Femur (tissue), 1 donor: ENCODE measurements around the gene TBATA.
A peak's percentile ranks its signal among the peaks of the same experiment; 100 is the strongest.

ENCODE experiments used
- DNase-seq: peaks from one replicate; pipeline ENCODE4 v3.0.0-alpha.2; 2017

TBATA gene

DNA sequence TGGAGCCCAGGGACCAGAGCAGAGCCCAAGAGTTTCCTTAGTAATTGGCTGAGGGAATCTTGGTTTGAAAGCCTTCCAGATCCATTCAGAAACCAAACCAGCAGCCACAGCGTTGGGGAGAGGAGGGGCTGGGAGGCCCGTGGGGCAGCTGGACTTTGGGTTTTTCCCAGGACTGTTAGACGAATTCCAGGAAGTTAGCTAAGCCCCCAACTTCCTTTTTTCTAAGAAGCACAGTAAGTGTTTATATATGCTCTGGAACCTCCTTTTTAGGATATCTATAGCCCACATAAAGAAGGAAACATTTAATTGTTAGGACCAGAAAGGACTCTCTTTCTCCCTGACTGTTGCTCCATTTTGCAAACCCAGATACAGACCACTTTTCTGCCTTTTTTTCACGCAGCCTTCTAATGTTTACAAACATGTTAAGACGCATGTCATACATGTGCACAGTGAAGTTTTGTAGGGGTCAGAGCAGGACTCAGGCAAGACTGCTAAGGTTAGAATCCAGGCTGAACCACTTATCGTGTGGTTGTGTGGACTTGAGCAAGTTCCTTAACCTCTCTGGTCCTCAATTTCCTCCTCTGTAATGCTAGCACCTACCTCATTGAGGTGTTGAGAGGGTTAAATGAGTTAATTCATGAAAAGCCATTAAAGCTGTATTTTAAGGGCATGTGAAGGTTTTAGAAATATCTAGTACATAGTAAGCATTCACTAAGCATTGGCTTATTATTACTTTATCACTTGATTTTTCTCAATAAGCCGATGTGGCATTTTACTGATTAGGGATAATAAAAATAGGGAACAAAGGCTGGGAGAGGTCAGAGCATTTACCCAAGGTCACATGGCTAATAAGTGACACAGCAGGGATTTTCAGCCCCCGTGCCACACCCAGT, 42.4 kb downstream of the TBATA start:
- peak; percentile 88 for DNase-seq

DNA sequence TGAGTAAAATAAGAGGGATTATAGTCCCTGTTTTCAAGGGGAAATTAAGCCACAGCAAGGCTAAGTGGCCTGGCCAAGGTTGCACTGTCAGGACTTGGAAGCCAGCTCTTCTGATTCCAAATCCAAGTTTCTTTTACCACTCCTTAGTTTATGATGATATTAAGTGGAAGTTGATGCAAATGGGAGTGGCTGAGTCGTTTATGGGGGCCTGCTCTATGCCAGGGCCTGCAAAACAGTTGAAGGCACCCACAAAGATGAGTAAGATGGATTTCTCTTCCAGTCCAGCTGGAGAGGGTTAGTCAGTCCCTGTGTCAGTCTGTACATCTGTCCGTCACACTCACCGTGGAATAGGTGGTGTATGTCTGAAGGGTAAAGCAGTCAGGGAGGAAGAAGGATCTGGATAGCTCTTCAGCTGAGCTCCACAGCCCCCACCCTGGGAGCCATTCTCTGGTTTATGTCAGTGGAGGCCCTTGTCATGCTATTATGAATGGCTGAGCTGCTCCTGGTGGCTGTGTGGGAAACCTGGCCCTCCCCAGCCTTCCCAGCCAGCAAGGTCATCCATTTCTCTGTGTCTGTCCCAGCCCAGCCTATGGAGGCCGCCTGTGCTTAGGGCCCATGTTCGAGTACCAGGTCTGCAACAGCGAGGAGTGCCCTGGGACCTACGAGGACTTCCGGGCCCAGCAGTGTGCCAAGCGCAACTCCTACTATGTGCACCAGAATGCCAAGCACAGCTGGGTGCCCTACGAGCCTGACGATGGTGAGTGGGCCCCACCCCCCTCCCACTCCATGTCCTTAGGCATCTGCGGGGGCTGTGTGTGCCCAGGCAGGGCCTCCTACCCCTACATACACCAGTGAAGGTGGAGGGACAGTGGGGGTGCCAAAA, 44.5 kb downstream of the TBATA start:
- no peak for DNase-seq

DNA sequence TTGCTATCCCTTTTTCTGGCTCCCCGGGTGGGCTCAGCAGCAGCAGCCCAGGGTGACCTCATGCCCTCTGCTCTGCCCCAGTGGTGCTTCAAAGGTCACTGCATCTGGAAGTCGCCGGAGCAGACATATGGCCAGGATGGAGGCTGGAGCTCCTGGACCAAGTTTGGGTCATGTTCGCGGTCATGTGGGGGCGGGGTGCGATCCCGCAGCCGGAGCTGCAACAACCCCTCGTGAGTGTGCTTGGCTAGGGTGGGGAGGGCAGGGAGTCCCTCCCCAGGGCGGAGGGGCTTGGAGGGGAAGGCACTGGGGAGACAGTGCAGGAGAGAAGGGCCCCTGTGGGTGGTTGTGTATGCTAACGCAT, 46.4 kb downstream of the TBATA start:
- DNase-seq: no peak

DNA sequence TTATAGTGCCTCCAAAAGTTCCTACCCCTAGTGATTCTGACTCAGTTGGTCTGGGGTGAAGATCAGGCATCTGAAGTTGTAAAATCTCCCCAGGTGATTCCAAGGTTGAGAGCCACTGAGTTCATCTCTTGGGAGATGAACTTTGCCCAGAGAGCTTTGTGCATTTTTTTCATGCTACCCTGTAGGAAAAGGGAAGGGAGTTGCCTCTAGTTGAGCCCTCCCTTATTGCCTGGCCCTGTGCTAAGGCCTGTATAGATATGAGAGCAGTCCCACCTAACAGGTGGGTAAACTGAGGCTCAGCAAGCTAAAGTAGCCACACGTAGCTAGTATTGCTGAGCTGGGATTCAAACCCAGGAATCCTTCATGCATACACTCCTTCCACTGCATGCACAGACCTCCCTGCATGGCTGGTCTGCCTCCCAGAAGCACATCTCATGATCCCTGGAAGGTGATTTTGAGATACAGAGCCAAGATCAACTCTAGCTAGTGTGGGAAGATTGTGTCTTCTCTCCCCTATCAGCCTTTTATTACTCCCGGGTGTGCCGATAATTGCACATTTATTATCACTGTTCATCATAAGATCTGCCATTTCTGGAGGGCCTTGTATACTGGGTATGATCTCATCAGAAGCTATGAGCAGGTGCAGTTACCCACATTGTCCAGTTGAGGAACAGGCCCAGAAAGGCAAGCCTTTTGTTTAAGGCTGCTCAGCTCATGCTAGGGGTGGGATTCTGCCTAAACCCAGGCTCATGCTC, 47.0 kb downstream of the TBATA start:
- no peak for DNase-seq

DNA sequence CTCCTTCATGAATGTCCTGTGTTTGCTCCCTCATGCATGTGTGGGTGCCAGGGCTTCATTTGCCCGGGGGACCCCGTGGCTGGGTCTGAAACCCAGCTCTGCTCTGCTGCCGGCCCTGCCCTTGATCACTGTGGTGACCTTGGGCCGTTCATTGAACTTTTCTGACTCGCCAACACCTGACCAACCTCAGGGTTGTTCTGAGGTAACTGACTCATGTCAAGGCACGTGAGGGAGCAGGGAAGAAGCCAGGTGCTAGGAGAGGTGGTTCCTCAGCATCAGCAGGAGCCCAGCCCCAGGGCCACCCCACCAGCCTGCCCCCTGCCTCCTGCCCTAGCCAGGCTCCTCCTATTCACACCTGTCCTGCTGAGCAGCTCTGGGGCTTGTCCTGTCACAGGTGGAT, 47.9 kb downstream of the TBATA start:
- DNase-seq: no peak

DNA sequence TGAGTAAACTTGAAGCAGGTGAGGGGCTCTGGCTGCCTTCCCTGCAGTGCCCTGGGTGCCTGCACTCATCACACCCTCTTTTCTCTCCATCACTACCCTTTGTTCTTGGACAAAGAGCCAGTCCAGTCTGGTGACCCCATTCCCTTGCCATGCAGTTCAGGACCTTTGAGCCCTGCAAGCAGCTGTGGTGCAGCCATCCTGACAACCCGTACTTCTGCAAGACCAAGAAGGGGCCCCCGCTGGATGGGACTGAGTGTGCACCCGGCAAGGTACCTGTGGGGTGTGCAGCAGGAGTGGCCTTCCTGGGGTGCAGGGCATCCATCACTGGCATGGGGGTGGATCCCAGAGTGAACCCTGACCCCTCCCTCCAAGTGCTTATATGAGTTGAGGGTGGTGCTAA, 48.7 kb downstream of the TBATA start:
- DNase-seq: no peak

DNA sequence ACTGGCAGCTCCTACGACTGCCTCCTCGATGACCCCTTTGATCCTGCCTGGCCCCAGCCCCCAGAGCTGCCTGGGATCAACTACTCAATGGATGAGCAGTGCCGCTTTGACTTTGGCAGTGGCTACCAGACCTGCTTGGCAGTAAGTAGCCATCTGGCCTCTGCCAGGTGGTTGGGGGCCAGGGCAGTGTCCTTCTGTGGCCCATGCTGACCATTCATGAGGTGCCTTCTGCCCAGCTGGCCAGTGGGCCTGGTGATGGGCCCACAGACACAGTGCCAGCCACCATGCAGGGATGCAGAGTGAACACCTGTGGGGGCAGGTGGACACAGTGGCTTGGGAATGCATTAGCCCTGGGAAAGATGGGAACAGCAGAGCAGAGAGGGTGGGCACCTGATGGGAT, 50.0 kb downstream of the TBATA start:
- no peak for DNase-seq

DNA sequence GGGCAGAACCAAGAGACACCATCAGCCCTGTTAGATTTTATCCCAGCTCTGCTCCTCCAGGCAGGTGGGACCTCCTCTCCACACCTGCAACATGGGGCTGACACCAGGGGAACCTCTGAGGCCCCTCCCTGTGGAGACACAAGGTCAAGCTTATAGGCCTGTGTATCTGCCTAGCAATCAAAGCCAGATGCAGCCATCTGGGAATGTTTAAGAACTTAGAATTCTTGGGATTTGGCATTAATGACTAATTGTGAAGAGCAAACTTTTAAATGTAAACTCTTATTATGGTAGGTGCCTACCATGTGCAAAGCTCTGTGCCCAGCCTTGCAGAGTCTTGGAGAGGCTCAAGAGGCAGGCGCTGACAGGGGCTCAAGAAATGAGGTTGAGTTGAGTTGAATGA, 52.1 kb downstream of the TBATA start:
- DNase-seq: no peak

DNA sequence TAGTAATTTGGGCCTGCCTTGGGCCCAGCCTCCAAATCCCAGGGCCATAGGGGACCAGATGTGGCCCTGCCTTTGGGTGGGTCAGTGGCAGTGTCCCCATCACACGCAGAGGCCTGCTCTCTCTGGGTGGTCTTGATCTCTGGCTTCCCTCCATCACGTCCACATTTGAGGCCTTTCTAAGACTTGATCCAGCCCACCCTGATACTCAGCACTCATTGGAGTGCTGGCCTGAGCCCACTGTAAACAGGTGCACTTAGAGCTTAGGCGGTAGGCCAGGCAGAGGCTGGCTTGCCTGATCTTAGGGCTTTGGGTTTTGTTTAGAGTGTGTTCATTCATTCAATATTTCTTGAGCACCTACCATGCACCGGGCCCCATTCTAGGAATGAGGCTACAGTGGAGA, 52.6 kb downstream of the TBATA start:
- DNase-seq: no peak

DNA sequence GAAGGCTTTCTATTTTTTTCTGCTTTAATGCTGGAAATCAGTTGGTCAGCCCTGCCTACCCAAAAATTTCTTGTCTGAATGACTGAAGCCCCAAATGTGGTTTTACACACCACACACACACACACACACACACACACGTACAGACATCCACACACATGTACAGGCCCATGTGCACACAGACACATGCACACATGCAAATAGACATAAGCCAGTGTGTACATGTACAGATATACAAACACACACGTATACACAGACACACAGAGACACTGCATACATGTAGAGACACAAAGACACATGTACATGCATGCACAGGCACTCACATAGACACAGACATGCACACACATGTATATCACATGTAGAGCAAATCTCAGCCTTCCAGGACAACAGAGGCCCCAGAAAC, 54.2 kb downstream of the TBATA start:
- no peak for DNase-seq

DNA sequence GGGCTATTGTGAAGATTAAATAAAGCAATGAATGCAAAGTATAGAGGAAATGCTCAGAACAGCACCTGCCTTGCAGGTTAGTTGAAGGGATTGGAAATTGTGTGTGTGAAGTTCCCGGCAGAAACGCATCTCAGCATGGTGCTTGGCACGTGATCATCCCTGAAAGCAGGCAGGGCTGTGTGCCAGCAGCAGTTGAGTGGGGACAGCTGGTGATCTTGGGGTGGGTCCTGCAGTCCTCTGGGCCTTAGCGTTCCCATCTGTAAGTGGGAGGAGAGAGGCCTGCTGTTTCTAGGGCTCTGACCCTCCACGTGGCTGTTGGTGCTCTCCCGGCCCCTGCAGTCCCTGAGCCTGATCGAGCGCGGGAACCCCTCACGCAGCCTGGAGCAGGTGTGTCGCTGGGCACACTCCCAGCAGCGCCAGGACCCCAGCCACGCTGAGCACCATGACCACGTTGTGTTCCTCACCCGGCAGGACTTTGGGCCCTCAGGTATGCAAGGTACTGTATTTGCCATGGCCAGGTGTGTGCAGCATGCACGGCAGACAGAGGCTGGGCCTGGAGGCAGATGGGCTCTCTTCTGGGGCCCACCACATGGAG, 55.3 kb downstream of the TBATA start:
- peak; percentile 53 for DNase-seq

DNA sequence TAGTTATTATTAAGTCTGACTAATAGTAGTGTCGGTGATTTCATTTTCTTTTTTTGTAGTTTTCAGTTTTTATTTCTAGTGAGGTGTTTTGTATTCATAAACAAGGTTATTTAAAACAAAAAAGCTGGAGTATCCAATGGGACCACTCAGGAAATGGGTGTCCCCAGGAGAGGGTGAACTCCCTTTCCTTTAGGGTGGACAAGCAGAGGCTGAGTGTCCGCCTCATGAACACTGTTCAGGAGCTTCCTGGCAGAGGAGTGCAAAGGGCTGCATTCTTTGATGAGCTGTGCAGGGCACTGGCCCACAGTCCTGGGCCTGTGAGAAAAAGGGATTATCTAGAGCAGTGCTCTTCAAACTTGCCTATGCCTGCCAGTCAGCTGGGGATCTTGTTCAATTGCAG, 56.8 kb downstream of the TBATA start:
- no peak for DNase-seq

DNA sequence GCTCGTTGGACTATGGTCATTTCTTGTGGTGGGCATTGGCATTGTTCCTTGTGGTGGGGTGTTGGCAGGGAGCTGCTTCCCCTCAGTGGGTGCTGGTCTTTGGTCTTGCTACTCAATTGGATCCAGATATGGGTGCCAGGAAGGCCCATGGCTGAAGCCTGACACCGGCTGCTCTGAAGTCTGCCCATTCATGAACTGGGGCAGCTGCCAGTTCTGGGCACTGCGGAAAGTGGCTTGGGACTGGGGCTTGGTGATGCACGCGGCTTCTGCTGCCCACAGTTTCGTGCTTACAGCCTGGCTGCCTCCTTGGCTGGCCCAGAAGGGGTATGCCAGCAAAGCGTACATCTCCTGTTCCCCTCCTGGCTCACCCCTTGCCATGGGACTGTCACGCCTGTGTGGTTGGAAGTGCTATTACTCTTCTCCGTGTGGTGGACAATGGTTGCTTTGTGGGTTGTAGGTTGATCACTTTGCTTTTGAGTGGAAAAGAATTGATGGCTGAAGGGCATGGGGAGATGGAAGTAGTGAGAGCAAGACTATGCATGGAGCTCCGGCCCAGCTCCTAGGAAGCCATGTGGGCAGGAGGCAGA, 58.2 kb downstream of the TBATA start:
- no peak for DNase-seq

DNA sequence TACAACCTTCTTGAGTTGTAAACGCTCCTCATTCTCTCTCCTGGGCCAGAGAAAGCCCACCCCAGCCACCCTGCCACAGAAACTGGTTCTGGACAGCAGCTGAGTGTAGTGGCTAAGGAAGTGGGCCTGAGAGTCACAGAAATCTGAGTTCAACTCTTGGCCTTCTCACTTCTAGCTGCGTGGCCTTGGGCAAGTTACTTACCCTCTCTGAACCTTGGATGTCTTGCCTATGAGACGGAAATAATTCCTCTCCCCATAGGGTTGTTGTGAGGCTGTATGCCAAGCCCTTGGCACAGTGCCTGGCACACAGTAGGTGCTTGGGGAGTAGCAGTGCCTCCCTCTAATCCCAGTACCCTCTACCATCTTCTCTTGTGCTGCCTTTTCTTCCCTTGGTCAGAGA, 61.4 kb downstream of the TBATA start:
- DNase-seq: no peak

DNA sequence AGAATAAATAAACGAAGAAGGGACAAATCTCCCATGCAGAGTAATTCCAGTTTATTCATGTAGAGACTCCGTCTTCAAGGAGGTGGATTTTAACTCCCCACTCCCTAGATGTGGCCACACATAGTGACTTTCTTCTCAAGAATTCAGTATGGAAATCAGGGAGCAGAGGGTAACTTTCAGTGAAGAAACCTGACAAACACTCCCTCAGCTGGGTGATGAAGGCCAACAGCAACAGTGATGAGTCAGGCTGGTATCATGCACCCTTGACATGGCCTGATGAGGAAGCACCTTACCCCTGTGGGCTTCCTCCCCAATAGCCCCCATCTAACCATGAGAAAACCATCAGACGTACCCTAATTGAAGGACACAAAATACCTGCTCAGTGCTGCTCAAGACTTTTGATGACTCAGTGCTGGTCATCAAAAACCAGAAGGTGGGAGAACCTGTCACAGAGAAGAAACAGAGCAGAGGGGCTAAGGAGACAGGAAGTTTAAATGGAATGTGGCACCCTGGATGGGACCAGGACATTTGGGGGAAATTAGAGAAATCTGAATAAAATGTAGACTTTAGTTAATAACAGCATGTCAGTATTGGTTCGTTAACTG, 62.3 kb downstream of the TBATA start:
- DNase-seq: no peak
